DMS 273 treated with DMSO at 0.1 percent for 48 hours (cell line): ENCODE data around the gene ARMH1.

Source experiments
- DNase-seq: peaks from one replicate; lab custom pipeline; 2025; lab: John Stamatoyannopoulos, UW

Gene ARMH1

DNA sequence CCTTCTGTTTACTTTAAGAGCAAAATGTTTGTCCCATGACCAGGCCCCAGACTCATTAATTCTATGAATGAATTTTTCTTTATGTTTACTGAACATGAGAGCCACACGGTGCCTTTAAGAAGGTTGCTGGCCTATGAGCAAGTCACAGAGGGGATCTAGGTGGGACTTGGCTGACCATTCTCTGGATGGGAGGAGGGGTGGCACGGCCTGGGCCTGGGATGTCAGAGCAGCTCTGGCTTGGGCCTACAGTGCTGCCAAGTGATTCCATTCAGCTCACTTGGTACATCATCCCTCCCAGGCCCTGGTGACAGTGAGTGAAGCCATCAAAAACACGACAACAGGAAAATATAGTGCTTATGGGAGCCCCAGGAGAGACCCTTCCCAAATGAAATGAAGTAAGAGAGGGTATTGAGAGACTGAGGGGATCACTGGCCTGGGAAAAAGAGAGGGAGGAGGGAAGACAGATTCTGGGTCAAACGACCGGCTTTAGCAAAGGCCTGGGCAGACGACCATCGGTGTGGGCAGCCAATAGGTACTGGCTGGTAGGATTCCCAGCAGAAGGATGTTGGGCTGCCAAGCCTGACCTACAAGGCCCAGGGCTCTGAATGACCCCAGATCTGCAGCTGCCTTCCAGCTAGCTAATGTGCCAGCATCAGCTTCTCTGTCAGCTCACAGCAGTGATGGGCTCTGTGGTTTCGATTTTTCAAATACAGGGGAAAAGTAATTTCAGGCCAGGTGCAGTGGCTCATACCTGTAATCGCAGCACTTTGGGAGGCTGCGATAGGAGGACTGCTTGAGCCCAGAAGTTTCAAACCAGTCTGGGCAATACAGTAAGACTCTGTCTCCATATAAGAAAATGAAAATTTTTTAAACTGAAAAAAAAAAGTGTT, 3.5 kb upstream of the ARMH1 start:
- DNase-seq: no peak

DNA sequence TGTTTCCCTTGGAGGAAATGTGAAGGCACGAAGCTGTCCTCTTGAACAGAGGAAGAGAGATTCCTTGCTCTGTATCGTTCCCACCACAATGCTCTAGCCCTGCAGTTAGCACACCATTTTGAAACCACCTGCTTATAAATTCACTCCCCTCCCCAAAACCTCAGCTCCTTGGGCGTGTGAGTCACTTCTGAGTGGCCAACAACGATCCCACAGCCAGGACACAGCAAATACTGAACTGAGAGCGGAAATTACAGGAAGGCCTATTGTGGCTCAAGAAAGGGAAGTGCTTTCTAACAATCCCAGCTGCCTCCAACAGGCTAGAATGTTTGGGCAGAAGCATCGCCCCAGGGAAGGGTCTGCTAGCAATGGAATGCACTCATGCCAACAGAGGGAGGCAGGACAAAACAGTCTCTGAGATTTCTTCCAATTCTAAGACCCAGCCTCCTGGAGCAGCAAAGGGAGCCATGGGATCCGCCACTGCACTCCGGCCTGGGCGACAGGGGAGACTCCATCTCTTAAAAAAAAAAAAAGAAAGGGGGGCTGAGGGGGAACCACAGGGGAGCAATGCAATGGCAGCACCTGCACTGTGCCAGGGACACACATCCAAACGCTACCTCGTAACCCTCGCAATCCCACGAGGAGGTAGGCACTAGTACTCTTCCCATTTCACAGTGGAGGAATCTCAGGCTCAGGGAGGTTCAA, 2.1 kb upstream of the ARMH1 start:
- no peak for DNase-seq

DNA sequence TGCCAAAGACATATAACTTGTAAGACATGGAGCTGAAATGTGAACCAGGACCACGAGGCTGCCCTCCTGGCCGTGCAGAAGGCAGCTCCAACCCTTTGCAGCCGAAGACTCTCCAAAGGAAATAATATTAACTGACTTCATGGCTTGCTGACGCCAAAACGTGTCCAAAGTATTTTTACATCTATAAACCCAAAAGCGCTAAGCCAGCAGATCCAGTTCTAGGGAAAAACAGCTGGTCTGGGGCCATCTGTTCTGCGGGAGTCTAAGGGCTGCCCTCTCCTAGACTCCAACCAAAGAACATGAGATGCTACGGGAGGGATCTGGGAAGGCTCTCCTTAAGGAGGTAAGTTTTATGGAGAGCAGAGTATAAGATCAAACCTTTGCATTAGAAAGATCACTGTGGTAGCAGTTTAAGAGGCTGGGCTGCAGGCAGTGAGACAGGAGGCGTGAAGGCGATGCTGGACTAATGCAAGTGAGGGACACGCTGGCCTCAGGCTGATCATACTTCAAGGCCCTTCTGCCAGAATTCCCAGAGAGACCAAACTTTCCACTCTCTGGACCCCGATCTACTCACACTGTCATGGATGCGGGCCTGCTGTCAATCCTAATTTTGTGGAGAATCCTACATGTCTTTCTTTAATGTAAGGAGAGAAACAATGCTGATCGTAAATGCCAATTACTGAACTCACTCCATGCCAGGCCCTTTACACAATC, 1.4 kb upstream of the ARMH1 start:
- no peak for DNase-seq

DNA sequence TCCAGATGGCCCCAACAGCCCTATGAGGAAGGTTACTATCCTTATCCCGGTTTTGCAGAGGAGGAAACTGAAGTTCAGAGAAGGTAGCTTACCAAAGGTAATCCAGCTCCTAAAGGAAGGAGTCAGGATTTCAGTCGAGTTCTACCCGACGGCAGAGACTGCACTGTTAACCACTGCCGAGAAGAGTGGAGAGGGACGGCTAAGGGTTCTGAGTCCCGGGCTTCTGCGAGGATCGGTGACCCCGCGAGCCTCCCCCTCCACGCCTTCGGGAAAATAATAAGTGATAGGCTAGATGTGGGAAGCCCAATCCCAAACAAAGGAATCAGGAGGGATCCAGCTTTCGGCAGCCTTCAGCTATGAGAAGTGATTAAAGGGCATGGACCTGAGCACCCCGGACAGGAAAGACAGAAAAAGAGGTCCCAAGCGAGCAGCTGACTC, 820 bp upstream of the ARMH1 start:
- DNase-seq: no peak

DNA sequence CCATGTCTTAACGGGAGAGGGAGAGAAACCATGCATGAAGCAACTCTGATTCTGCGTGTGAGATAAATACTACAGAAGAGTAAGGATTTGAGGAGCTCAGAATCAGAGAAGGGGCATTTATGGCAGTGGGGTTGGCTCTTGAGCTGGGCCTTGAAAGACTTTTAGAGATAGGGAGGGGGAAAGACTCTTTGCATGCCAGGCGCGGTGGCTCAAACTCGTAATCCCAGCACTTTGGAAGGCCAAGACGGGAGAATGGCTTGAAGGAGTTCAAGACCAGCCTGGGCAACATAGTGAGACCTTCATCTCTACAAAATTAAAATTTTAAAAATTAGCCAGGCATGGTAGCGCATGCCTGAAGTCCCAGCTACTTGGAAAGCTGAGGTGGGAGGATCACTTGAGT, 672 bp downstream of the ARMH1 start:
- no peak for DNase-seq

DNA sequence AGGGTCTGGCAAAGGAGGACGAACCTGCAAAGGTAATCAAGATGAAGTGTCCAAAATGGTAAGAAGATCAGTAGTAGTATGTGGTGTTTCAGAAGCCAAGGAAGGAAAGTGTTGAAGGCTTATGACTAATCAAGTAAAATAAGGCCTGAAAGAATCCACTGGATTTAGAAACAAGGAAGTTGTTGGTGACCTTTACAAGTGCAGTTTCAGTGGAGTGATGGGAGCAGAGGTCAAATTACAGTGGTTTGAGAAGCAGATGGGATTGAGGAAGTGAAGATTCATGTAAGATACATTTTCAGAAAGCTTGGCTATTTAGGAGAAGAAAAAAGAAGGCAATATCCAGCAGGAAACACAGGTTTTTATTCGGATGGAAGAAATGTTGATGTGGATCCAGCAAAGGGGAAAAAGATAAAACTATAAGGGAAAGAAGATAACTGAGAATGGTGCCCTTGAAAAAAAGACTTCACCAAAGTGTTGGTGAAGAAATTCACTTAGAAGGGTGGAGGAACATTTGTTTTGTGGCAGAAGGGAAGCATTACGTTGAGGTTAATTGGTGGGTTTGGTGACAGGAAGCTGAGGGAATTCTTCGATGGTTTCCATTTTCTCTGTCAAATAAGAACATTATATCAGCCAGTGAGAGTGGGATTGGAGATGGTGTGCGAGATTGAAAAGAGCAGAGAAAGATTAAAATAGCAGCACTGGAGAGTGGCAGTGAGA, 2.1 kb downstream of the ARMH1 start:
- DNase-seq: no peak

DNA sequence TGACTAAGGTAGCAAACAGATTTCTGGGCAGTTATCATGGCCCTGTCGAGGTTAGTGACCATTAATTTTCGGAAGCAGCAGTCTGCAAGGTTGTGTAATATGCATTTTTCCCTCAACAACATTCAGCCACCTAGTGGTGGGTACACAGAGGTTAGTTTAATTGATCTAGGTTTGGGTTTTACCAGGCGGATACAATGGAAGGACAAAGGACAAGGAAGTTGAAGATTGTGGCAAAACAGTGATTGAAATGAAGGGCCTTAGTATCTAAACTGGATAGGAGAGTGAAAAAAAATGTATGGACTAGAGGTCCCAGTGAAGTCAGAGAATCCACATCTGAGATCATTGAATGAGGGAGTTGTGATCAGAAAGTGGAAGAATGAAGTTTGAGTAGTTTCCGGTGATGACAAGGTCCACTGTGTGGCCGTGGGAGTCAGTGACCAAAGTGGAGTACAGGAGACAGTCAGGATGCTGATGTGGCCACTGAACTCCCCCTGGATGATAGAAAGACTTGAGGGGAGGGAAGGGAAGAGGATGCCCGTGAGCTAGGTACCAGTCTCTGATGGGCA, 2.8 kb downstream of the ARMH1 start:
- DNase-seq: no peak

DNA sequence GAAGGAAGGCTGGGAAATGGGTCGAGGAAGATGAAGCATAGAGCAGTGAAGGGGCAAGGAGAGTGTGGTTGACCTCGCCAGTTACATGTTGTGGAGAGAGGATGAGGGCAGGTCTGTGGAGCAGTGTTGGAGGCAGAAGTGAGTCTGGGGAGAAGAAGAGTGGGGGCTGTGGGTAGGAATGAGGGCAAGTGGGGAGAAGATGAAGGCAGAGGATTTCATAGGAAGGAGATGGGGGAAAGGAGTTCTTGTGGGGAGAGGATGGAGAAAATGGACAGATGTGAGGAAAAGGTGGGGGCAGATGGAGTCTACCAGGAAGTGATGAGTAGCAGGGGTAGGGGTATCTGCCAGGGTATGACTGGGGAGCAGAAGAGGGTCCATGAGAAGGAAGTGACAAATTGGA, 3.6 kb downstream of the ARMH1 start:
- DNase-seq: no peak

DNA sequence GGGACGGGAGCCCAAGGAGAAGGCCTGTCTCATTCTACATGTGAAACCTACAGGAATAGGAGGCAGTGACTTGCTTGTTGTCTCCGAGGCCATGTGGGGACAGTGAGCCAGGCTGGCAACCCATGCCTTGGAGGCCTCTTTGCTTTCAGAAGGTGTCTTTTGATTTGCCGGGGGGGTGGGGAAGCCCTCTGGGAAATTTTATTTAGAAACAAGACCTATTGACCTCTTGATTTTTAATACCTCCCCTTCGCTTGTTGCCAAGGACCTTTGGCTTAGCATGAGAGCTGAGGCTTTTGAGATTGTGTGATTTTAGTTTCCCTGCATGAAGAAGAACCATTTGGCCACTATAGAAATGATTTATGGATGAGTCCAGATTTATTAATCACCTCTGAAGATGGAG, 4.1 kb downstream of the ARMH1 start:
- DNase-seq: no peak

DNA sequence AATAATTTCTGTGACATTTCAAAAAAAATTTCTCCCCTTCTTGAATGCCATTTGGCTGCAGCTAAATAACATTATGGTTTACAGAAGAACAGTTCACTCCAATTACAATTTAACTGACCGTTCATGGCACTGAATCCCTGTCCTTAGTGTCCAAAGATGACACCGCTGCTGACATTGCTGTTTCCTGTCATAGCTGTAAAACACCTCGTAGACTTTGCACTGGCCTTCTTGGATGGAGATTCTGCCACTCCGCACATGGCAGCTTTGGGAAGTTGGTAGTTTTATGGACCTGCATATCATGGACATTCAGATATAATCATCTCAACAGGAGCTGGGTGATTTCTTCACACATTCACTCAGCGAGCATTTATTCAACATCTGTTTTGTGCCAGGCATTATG, 5.0 kb downstream of the ARMH1 start:
- no peak for DNase-seq

DNA sequence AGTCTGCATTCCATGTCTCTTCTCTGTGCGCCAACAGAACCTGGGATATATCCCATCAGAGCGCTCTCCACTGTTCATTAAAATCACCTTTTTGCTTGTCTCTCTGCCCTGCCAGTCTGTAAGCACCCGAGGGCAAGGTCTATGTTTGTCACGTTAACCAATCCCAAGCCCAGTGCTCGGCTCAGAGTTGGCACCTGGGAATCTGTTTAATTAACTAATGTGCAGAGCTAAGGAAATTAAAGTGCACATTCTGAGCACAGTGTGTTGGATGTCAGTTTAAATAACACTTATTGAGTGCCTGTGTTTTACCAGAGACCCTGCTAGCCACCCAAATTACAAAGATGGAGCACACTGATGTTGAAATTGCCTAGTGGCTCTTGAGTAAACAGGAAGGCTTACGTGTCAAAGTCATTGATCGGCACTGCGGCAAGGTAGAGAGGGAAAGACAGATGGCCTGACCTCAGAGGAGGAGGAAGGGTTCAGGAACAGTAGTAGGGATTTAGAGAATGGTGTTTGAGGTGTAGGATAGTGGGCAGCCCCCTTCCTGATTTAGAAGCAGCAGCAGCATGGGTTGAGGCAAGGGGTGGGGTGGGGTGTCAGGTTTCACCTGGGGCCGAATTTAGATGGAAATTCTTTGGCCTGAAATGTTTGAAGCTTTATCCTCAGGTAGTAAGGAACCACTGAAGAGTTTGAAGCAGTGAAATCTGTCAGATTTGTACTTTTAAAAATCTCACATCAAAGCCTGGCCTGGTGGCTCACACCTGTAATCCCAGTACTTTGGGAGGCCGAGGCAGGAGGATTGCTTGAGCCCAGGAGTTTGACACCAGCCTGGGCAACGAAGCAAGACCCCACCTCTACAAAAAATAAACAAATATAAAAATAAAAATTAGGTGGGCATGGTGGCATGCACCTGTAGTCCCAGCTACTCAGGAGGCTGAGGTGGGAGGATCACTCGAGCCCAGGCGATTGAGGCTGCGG, 7.7 kb downstream of the ARMH1 start:
- DNase-seq: no peak

DNA sequence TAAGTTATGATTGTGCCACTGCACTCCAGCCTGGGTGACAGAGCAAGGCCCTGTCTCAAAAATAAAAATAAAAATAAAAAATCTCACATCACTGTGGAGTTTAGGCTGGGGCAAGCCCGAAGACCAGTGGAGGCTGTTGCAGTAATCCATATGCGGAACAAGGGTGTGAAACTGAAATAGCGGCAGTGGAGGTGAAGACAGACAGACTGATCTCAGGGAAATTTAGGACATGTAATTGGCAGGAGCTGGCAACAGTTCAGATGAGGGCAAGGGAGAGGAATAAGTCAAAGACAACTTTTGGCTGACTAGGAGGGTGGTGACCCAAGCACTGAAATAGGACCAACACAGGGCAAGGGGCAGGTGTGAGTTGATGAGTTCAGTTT, 8.4 kb downstream of the ARMH1 start:
- no peak for DNase-seq

DNA sequence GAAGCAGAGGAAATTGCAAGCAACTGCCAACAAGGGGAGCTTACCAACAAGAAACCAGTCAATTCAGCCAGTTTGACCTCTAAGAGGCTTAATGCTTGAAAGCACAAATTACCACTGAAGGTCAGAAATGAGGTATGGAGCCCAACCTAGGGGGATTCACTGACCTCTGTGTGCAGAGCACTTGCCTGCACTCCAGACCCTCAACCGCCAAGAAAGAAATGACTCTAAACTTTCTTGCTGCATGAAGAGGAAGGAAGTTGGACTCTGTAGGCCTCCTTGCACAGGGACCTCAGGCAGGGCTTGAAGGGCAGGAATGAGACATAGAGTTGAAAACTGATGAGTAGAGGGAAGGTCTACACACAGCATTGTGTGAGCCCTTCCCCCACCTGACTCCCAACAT, 10.0 kb downstream of the ARMH1 start:
- no peak for DNase-seq

DNA sequence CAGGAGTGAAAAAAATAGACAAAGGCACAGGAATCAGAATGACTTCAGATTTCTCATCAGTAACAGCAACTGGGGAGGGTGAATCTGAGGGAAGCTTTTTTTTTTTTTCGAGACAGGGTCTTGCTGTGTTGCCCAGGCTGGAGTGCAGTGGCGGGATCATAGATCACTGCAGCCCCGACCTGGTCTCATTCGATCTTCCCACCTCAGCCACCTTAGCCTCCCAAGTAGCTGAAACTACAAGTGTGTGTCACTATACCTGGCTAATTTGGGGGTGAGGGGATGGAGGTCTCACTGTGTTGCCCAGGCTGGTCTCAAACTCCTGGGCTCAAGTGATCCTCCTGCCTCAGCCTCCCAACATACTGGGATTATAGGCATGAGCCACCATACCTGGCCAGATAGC, 10.7 kb downstream of the ARMH1 start:
- no peak for DNase-seq

DNA sequence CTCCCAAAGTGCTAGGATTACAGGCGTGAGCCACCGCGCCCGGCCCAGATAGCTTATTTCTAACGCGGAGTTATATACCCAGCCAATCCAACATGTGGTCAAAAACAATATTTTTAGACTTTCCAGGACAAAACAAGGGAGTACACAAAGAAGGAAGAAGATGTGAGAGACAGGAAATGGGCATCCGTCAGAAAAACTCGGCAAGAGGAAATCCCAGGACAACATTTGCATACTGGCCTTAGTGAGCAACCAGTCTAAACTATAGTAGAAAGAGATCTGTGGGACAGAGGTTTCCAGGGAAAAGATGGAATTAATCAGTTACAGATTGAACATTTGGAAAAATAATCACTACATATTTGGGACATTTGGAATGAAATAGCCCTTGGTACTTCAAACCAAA, 11.4 kb downstream of the ARMH1 start:
- DNase-seq: no peak

DNA sequence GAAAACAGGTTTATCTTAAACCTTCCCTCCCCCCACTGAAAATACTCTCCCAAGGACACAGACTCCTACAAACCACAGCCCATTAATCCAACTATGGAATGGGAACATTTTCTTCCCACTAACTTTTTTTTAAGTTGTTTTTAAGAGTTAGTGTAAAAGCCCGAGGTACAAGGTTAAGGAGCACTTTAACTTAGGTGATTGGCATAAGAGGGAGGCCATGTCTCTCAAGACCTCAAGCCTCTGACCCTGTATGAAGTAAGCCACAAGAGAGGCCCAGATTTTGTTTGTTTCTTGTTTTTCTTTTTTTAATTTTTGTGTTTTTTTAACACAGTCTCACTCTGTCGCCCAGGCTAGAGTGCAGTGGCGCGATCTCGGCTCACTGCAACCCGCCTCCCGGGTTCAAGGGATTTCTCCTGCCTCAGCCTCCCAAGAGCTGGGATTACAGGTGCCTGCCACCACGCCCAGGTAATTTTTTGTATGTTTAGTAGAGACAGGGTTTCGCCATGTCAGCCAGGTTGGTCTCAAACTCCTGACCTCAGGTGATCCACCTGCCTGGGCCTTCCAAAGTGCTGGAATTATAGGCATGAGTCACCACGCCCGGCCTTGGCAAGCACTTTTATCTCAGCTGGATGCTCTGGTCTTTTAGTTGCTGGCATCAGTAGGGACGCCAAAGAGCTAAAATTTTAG, 14.4 kb downstream of the ARMH1 start:
- DNase-seq: no peak

DNA sequence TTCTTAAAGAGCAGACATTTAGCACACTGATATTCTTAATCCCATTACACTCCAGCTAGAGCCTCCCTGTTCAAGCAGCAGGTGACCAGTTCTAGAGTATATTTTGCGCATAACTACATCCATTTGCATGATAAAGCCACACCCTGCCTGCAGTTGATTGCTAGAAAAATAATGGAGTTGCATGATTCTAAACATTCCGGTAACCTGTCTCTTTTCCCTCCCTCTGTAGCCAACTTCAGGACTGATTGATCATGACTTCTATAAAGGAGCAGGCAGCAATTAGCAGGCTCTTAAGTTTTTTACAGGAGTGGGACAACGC, 14.9 kb downstream of the ARMH1 start:
- no peak for DNase-seq

DNA sequence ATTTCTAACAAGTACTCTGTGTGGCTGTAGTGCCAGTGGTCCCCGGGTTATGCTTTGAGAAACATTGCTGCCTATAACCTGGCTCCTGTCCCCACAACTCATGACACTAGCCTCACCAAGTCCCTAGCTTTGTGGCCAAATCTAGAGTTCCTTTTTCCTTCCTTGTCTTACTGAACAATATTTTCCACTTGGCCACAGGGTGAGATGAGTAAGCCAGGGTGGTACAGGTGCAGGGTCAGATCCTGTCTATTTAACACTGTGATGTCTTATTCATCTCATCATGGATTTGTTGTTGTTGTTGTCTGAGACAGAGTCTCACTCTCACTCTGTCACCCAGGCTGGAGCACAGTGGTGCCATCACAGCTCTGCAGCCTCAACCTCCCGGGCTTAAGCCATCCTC, 18.6 kb downstream of the ARMH1 start:
- DNase-seq: no peak

DNA sequence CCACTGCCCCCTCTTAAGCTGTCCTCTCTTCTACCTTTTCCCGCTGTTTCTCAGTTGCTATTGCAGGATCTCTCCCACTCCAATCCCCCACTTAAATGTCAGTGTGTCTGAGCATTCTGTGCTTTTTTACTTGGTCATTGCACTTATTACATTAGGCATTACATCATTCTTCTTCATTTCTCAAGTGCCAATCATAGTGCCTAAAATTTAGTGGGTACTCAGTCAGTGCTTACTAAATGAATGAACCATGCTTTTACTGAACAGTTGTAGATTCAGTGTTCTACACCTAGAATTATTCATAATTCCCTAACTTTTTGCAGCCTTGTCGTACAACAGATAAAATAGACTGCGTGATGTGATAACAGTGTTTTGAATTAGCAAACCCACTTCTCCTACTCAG, 19.4 kb downstream of the ARMH1 start:
- DNase-seq: no peak

DNA sequence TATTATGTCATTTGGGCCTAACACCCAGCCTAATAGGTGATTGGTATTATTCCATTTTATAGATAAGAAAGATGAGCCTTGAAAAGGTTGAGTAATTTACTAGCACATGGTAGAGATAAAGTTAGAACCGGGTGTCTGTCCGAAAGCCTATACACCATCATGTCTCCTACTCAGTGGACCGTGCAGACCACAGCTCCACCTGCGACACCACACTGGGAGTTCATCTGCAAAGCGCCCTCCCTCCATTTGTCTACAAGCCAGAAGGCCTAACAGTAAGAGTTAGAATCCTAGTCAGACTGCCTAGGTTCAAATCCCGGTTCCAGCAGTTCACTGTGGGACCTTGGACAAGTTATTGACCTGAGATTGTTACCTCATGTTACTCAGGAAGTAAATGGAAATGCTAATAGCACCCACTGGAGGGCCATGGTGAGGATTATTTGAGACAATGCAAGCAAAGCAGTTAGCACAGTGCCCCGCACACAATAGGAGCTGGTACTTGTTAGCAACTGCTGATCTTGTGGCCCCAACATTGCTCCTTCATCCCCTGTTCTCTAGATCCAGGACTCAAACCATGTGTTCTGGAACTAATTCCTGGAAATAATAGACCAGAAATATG, 20.5 kb downstream of the ARMH1 start:
- no peak for DNase-seq
